A549 (cell line): Measurements from ENCODE around the gene SUPT3H. TPM values are rescaled to one million over a fixed set of nuclear protein-coding genes. Genes with fewer than 3 reads are reported as not detected.

Experiments
- ATAC-seq, 2 experiments: fragments of 200-7000 bp in 1 of 2; fragments of >200 bp in 1 of 2; cut with Nextera tagmentation in 1 of 2; cut with Tn5 transposase in 1 of 2; 3 replicates each; pipeline versions ENCODE4 v1.8.0 to v1.9.1; 2018 to 2020; ENCODE audit warnings: mild to moderate bottlenecking in 1 of 2, moderate library complexity in 1 of 2
- CTCF ChIA-PET: fragments of 300-600 bp; sonication (Branson Sonifier 250); formaldehyde crosslinking; extraction: SDS; loops from one replicate; lab custom pipeline; 2021; ENCODE audit warnings: antibody characterized with exemption, inconsistent platforms; lab: Yijun Ruan, JAX
- POLR2A ChIA-PET: fragments of 350-600 bp; formaldehyde crosslinking; extraction: SDS; loops from one replicate; lab custom pipeline; 2021; ENCODE audit warnings: antibody characterized with exemption, inconsistent platforms; lab: Yijun Ruan, JAX
- DNase-seq, 2 experiments: peaks; one replicate each; pipeline versions ENCODE4 v3.0.0 to v3.0.0-alpha.2; 2011 to 2016; ENCODE audit warnings: low read depth in 1 of 2, low spot score in 1 of 2
- FAIRE-seq: peaks from 2 replicates; lab custom pipeline; 2011; peaks lifted over from hg19 to GRCh38; lab: Jason Lieb, UNC
- H3K27ac ChIP-seq, 2 experiments: fragments of >200 bp; sonication (Bioruptor Twin); formaldehyde crosslinking; 3 replicates each; pipeline ENCODE4 v1.5.1; 2016 to 2017
- H3K4me1 ChIP-seq: fragments of >200 bp; sonication (Bioruptor Twin); formaldehyde crosslinking; 3 replicates; pipeline ENCODE4 v1.6.1; 2016
- H3K4me2 ChIP-seq: fragments of >200 bp; sonication (Bioruptor Twin); formaldehyde crosslinking; 3 replicates; pipeline ENCODE4 v1.6.1; 2016
- H3K4me3 ChIP-seq: fragments of >200 bp; sonication (Bioruptor Twin); formaldehyde crosslinking; 3 replicates; pipeline ENCODE4 v1.5.1; 2016
- H3K9me3 ChIP-seq: fragments of >200 bp; sonication (Bioruptor Twin); formaldehyde crosslinking; 3 replicates; pipeline ENCODE4 v1.6.1; 2016
- CBX2 ChIP-seq: fragments of 200-600 bp; sonication (generic); IDR thresholded peaks from 2 replicates; pipeline ENCODE4 v1.6.1; 2016; ENCODE audit warnings: low read depth, mild to moderate bottlenecking, borderline replicate concordance
- CHD2 ChIP-seq: fragments of 150-350 bp; IDR thresholded peaks from 2 replicates; pipeline ENCODE4 v1.6.1; 2014; ENCODE audit warnings: low read length; ENCODE audit not compliant: partially characterized antibody
- CHD4 ChIP-seq: fragments of 200-600 bp; sonication (generic); IDR thresholded peaks from 2 replicates; pipeline ENCODE4 v1.6.1; 2016; ENCODE audit warnings: antibody characterized with exemption, mild to moderate bottlenecking, borderline replicate concordance
- EHF ChIP-seq: fragments of 250-450 bp; sonication (Bioruptor Pico); IDR thresholded peaks from 2 replicates; pipeline ENCODE4 v1.5.0; 2020; ENCODE audit warnings: mild to moderate bottlenecking
- FOSL2 ChIP-seq, 2 experiments: fragments of 450-650 bp in 1 of 2; fragments of >200 bp in 1 of 2; sonication (Bioruptor Twin) in 1 of 2; formaldehyde crosslinking; IDR thresholded peaks; 2 replicates each; pipeline versions ENCODE4 v1.5.0 to v1.6.1; 2016 to 2020; ENCODE audit warnings: mild to moderate bottlenecking in 1 of 2, moderate library complexity in 1 of 2
- HDAC2 ChIP-seq: fragments of 200-600 bp; sonication (generic); IDR thresholded peaks from 2 replicates; pipeline ENCODE4 v1.6.1; 2016
- HEYL ChIP-seq: fragments of 250-450 bp; sonication (Bioruptor Pico); IDR thresholded peaks from 2 replicates; pipeline ENCODE4 v1.8.0; 2021; ENCODE audit warnings: mild to moderate bottlenecking, moderate library complexity
- HMGXB4 ChIP-seq: fragments of 250-450 bp; sonication (Bioruptor Pico); IDR thresholded peaks from 2 replicates; pipeline ENCODE4 v1.5.0; 2021; ENCODE audit warnings: mild to moderate bottlenecking, moderate library complexity, borderline replicate concordance
- HOXA7 ChIP-seq: fragments of 250-450 bp; sonication (Bioruptor Pico); IDR thresholded peaks from 2 replicates; pipeline ENCODE4 v1.5.0; 2020; ENCODE audit warnings: mild to moderate bottlenecking, moderate library complexity
- HOXB13 ChIP-seq: fragments of 250-450 bp; sonication (Bioruptor Pico); IDR thresholded peaks from 2 replicates; pipeline ENCODE4 v1.5.0; 2020; ENCODE audit warnings: low read depth, mild to moderate bottlenecking, moderate library complexity
- HOXB5 ChIP-seq: fragments of 250-450 bp; sonication (Bioruptor Pico); IDR thresholded peaks from 2 replicates; pipeline ENCODE4 v1.5.0; 2020; ENCODE audit warnings: mild to moderate bottlenecking, moderate library complexity
- JUNB ChIP-seq: fragments of >200 bp; sonication (Bioruptor Twin); formaldehyde crosslinking; IDR thresholded peaks from 2 replicates; pipeline ENCODE4 v1.6.1; 2016
- KDM1A ChIP-seq: fragments of 200-600 bp; sonication (generic); IDR thresholded peaks from 2 replicates; pipeline ENCODE4 v1.6.1; 2016; ENCODE audit warnings: low read depth, mild to moderate bottlenecking
- KDM5A ChIP-seq: fragments of 200-600 bp; sonication (generic); IDR thresholded peaks from 2 replicates; pipeline ENCODE4 v1.6.1; 2016; ENCODE audit warnings: antibody characterized with exemption, mild to moderate bottlenecking
- MAX ChIP-seq: IDR thresholded peaks from 2 replicates; pipeline ENCODE4 v1.6.1; 2012
- MAZ ChIP-seq: fragments of 150-350 bp; IDR thresholded peaks from 2 replicates; pipeline ENCODE4 v1.6.1; 2014; ENCODE audit warnings: antibody characterized with exemption, low read depth, low read length, borderline replicate concordance
- NPAS2 ChIP-seq: fragments of 250-450 bp; sonication (Bioruptor Pico); IDR thresholded peaks from 2 replicates; pipeline ENCODE4 v1.8.0; 2022; ENCODE audit warnings: mild to moderate bottlenecking, moderate library complexity, borderline replicate concordance
- PHF8 ChIP-seq: fragments of 200-600 bp; sonication (generic); IDR thresholded peaks from 2 replicates; pipeline ENCODE4 v1.6.1; 2016; ENCODE audit warnings: low read depth, mild to moderate bottlenecking, antibody characterized with exemption, moderate library complexity, borderline replicate concordance
- POLR2AphosphoS2 ChIP-seq: conservative IDR thresholded peaks from 2 replicates; pipeline ENCODE4 v1.6.1; 2012; ENCODE audit warnings: low read length, improper control_type of control experiment, inconsistent platforms
- REST ChIP-seq: fragments of 200-600 bp; sonication (generic); IDR thresholded peaks from 2 replicates; pipeline ENCODE4 v1.6.1; 2016; ENCODE audit warnings: antibody characterized with exemption, mild to moderate bottlenecking, moderate library complexity
- RFX5 ChIP-seq: fragments of 450-650 bp; IDR thresholded peaks from 2 replicates; pipeline ENCODE4 v1.7.1; 2014; ENCODE audit warnings: antibody characterized with exemption, mild to moderate bottlenecking, moderate library complexity
- RNF2 ChIP-seq: fragments of 200-600 bp; sonication (generic); IDR thresholded peaks from 2 replicates; pipeline ENCODE4 v1.6.1; 2016; ENCODE audit warnings: low read depth, mild to moderate bottlenecking, antibody characterized with exemption, moderate library complexity, borderline replicate concordance
- SREBF2 ChIP-seq: fragments of 450-650 bp; IDR thresholded peaks from 2 replicates; pipeline ENCODE4 v1.6.1; 2014; ENCODE audit warnings: mild to moderate bottlenecking, moderate library complexity
- TP53 ChIP-seq: fragments of 250-450 bp; sonication (Bioruptor Pico); IDR thresholded peaks from 2 replicates; pipeline ENCODE4 v1.5.0; 2021; ENCODE audit warnings: mild to moderate bottlenecking, moderate library complexity
- USF2 ChIP-seq: fragments of 450-650 bp; IDR thresholded peaks from 2 replicates; pipeline ENCODE4 v1.6.1; 2014; ENCODE audit warnings: antibody characterized with exemption
- ZSCAN20 ChIP-seq: fragments of 250-450 bp; sonication (Bioruptor Pico); IDR thresholded peaks from 2 replicates; pipeline ENCODE4 v1.8.0; 2022; ENCODE audit warnings: mild to moderate bottlenecking, moderate library complexity
- WGBS: methylation state at CpG from one replicate; pipeline ENCODE4 v1.1.6; 2017; ENCODE audit errors: missing lambda C conversion rate; 5-methylcytosine and 5-hydroxymethylcytosine counted together
- polyA plus RNA-seq, 4 experiments: library from polyadenylated mRNA; depleted of rRNA in 3 of 4; stranded (reverse); fragments of >200 nt; fragmentation: RNase III in 1 of 4; extraction: RNeasy Plus Mini Kit Qiagen cat#74134 plus additional on column Dnase treatment in 1 of 4; gene quantifications; 2 replicates in 3 of 4; 3 replicates in 1 of 4; pipeline ENCODE4 v1.2.3, GENCODE V29; 2011 to 2017
- TF ChIP-seq, protein P1 (sequence below): fragments of 150-350 bp; IDR thresholded peaks from 2 replicates; pipeline ENCODE4 v1.6.1; 2014; ENCODE audit warnings: low read depth, mild to moderate bottlenecking, low read length

The SUPT3H gene
- polyA plus RNA-seq, 2 of the 4 experiments (the other 2 are of a cell fraction): 4.3 to 6.2 TPM

GRCh38 chr6:44787254-44787834 is 590.4 kb downstream of the SUPT3H start:
- ATAC-seq (no peak), DNase-seq (no peak), FAIRE-seq (no peak)
- Histone ChIP-seq H3K4me2 (no peak overlapping the region), H3K27ac (no peak overlapping the region), H3K9me3 (peaks cover 5% of the 10 kb centered on the region; the same call in 2 of the 3 replicates), H3K4me3 (no peak overlapping the region), H3K4me1 (no peaks in the 10 kb centered on the region)
- CTCF ChIA-PET: no interaction called here
- TF ChIP-seq MAX (no peak), RFX5 (no peak), EHF (no peak), POLR2AphosphoS2 (no peak), JUNB (no peak), CBX2 (no peak), HDAC2 (no peak), RNF2 (no peak), KDM5A (no peak), CHD2 (no peak), HEYL (CRISPR knock-in tag) (no peak), HOXA7 (CRISPR knock-in tag) (no peak), KDM1A (no peak), TP53 (no peak), FOSL2 (IDR thresholded peaks at IDR 0.05) (no peak), FOSL2 (CRISPR knock-in tag; IDR thresholded peaks at IDR 0.05) (no peak), HMGXB4 (CRISPR knock-in tag) (no peak), HOXB13 (CRISPR knock-in tag) (no peak), USF2 (no peak)
- TF ChIP-seq, protein P1, sequence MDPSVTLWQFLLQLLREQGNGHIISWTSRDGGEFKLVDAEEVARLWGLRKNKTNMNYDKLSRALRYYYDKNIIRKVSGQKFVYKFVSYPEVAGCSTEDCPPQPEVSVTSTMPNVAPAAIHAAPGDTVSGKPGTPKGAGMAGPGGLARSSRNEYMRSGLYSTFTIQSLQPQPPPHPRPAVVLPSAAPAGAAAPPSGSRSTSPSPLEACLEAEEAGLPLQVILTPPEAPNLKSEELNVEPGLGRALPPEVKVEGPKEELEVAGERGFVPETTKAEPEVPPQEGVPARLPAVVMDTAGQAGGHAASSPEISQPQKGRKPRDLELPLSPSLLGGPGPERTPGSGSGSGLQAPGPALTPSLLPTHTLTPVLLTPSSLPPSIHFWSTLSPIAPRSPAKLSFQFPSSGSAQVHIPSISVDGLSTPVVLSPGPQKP: no peak
- POLR2A ChIA-PET: no interaction called here
- 82% methylated on average over 8 of the region's 8 CpGs for WGBS

- DNase-seq: no peak
- Histone ChIP-seq H3K27ac (no peak overlapping the region), H3K4me3 (no peak overlapping the region), H3K9me3 (peaks cover 5% of the 10 kb centered on the region; the same call in 2 of the 3 replicates), H3K4me1 (no peaks in the 10 kb centered on the region), H3K4me2 (no peak overlapping the region)
- FAIRE-seq: no peak
- ATAC-seq: no peak
- CTCF ChIA-PET: no interaction called here
- POLR2A ChIA-PET: no interaction called here
- 8% methylated on average over 1 of the region's 1 CpG for WGBS
- TF ChIP-seq HMGXB4 (CRISPR knock-in tag) (no peak), SREBF2 (no peak), MAZ (no peak), CHD4 (no peak), HOXB5 (CRISPR knock-in tag) (no peak), NPAS2 (CRISPR knock-in tag) (no peak), REST (no peak), PHF8 (no peak), MAX (no peak), ZSCAN20 (CRISPR knock-in tag) (no peak)
Measured at GRCh38 chr6:44785130-44785529, 592.6 kb downstream of the SUPT3H start.
